ENCODE data around the gene MRGPRF. TPM values are rescaled to one million over a fixed set of nuclear protein-coding genes. Genes with fewer than 3 reads are reported as not detected.

Gene MRGPRF
- total and polyA plus RNA-seq, 2 of the 8 experiments (the other 6 are each of a cell fraction or from before 2014, with no cell fraction given), result 7.5 to 11.0 TPM

GRCh38 chr11:69030301-69030700 lies 17.3 kb upstream of the MRGPRF start:
- Histone ChIP-seq H2AFZ (ENCODE audit: low read length) (no peak overlapping the region), H3K27me3 (replicated peaks in 1 of 4; ENCODE audit: control insufficient read depth in 3 of 4, extremely low read depth in 1 of 4, insufficient read depth in 3 of 4, low read length in 3 of 4) (no peaks in the 10 kb centered on the region), H3K56ac (replicated peaks; ENCODE audit: insufficient read length, low read depth, low read length) (no peak overlapping the region), H2BK20ac (ENCODE audit: low read length) (no peak overlapping the region), H2BK120ac (replicated peaks; ENCODE audit: low read depth, low read length) (no peak overlapping the region), H3K23me2 (ENCODE audit: low read depth, low read length) (no peaks in the 10 kb centered on the region), H3K9me3 (ENCODE audit: insufficient read depth in 2 of 2, low read depth in 1 of 2, low read length in 1 of 2) (no peaks in the 10 kb centered on the region), H3K23ac (ENCODE audit: insufficient read length) (no peak overlapping the region), H3K4me1 (replicated peaks in 1 of 4; ENCODE audit: control insufficient read depth in 3 of 4, insufficient read depth in 4 of 4, low read length in 3 of 4) (peaks cover 0 to 5% (median 3%) of the 10 kb centered on the region in 4 experiments; a peak in 4 of 7 replicates), H2AK5ac (ENCODE audit: low read depth, low read length) (no peak overlapping the region), H4K5ac (ENCODE audit: insufficient read length, low read depth, low read length) (no peak overlapping the region), H2BK5ac (ENCODE audit: low read depth, low read length) (no peak overlapping the region), H3K27ac (ENCODE audit: low read depth, low read length) (no peak overlapping the region), H3K14ac (ENCODE audit: insufficient read length) (no peak overlapping the region), H3K18ac (ENCODE audit: extremely low read depth, low read length) (no peak overlapping the region), H2BK12ac (ENCODE audit: low read depth, low read length) (no peak overlapping the region), H2BK15ac (ENCODE audit: low read length) (no peak overlapping the region), H3K79me2 (ENCODE audit: control insufficient read depth in 1 of 2, insufficient read depth in 2 of 2, low read length in 2 of 2) (no peaks in the 10 kb centered on the region), H4K8ac (ENCODE audit: extremely low read depth, insufficient read depth, low read length) (no peak overlapping the region), H3K4me3 (ENCODE audit: extremely low read depth in 1 of 4, insufficient read depth in 2 of 4, low read depth in 3 of 4, low read length in 4 of 4) (no peak overlapping the region), H3K36me3 (ENCODE audit: control insufficient read depth in 2 of 4, insufficient read depth in 4 of 4, low read length in 3 of 4) (no peaks in the 10 kb centered on the region), H3K9ac (replicated peaks in 1 of 4; ENCODE audit: extremely low read depth in 1 of 4, low read depth in 3 of 4, low read length in 3 of 4) (no peak overlapping the region), H3K4me2 (ENCODE audit: insufficient read depth in 1 of 2, low read depth in 2 of 2, low read length in 2 of 2) (no peak overlapping the region), H4K91ac (replicated peaks; ENCODE audit: insufficient read length, low read length) (no peak overlapping the region), H3K4ac (replicated peaks; ENCODE audit: insufficient read length, low read depth, low read length) (no peak overlapping the region), H3K79me1 (ENCODE audit: low read depth, low read length) (no peaks in the 10 kb centered on the region), H4K20me1 (replicated peaks in 1 of 2; ENCODE audit: control insufficient read depth in 1 of 2, insufficient read depth in 2 of 2, low read length in 2 of 2) (no peaks in the 10 kb centered on the region)
- ChIA-PET CTCF (ENCODE audit: partially characterized antibody) (interaction anchor here (0.8 to 1.6 kb wide), 2 partner anchors 14 to 862 kb away, joined by 3 to 5 read pairs; no protein-coding TSS in a partner anchor), POLR2A (ENCODE audit: partially characterized antibody) (no interaction called here)
- DNase-seq (ENCODE audit: low read depth in 1 of 2, low spot score in 2 of 2) (no peak), FAIRE-seq (no peak)
- 76 to 100% methylated on average over 1 to 6 of the region's 6 CpGs for WGBS, 2 experiments (ENCODE audit: extremely low coverage in 1 of 2, insufficient coverage in 1 of 2, insufficient read length in 1 of 2, insufficient replicate concordance in 2 of 2, low coverage in 1 of 2, low lambda C conversion rate in 2 of 2, missing lambda C conversion rate in 1 of 2)
- no peak for TF ChIP-seq BCL11A (IDR thresholded peaks at IDR 0.05; ENCODE audit: low read depth in 2 of 2, low read length in 2 of 2)
- TF ChIP-seq SRF (IDR thresholded peaks at IDR 0.05; ENCODE audit: low read depth, low read length), result no peak
- no peak for TF ChIP-seq CREB1 (IDR thresholded peaks at IDR 0.05)
- TF ChIP-seq E2F6 (IDR thresholded peaks at IDR 0.05), result no peak
- TF ChIP-seq, protein P1, sequence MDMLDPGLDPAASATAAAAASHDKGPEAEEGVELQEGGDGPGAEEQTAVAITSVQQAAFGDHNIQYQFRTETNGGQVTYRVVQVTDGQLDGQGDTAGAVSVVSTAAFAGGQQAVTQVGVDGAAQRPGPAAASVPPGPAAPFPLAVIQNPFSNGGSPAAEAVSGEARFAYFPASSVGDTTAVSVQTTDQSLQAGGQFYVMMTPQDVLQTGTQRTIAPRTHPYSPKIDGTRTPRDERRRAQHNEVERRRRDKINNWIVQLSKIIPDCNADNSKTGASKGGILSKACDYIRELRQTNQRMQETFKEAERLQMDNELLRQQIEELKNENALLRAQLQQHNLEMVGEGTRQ (IDR thresholded peaks at IDR 0.05; ENCODE audit: low read length), result no peak
- TF ChIP-seq TAF7 (optimal IDR thresholded peaks at IDR 0.05; ENCODE audit: borderline replicate concordance, low read depth, low read length), result no peak
- no peak for TF ChIP-seq KDM5A (IDR thresholded peaks at IDR 0.05; ENCODE audit: low read length)
- TF ChIP-seq SAP30 (IDR thresholded peaks at IDR 0.05; ENCODE audit: insufficient read depth, insufficient replicate concordance, low read length), result no peak
- TF ChIP-seq NANOG (IDR thresholded peaks at IDR 0.05; ENCODE audit: insufficient read depth, low read depth, low read length, poor library complexity, severe bottlenecking), result no peak
- TF ChIP-seq YY1 (IDR thresholded peaks at IDR 0.05; ENCODE audit: low read depth, low read length), result no peak
- no peak for TF ChIP-seq TAF1 (IDR thresholded peaks at IDR 0.05; ENCODE audit: low read depth, low read length)
- TF ChIP-seq HDAC2 (IDR thresholded peaks at IDR 0.05; ENCODE audit: borderline replicate concordance in 1 of 2, low read depth in 2 of 2, low read length in 2 of 2), result no peak
- no peak for TF ChIP-seq SP1 (IDR thresholded peaks at IDR 0.05; ENCODE audit: low read depth, low read length)

All from H1 (cell line).